Right ventricle myocardium superior (tissue), 1 donor: ENCODE results near the gene KCNJ10. TPM values are rescaled to one million over a fixed set of nuclear protein-coding genes. Genes with fewer than 3 reads are reported as not detected.

Experiments used
- ATAC-seq: fragments of 200-7000 bp; cut with Tn5 transposase; one replicate; pipeline ENCODE4 v1.9.1; 2020; ENCODE audit warnings: mild to moderate bottlenecking; ENCODE audit not compliant: poor library complexity
- DNase-seq: peaks from one replicate; pipeline ENCODE4 v3.0.0-alpha.2; 2020
- intact Hi-C: fragments of 100-400 bp; cut with DNase I; formaldehyde crosslinking; loops from one replicate; pipeline ENCODE4 v1.11.2; 2022
- total RNA-seq: library from RNA; stranded (reverse); fragmentation: NEBNext Ultra II Directional; extraction: Animal tissue kit (Norgen Biotek cat#: 25700); gene quantifications from one replicate; pipeline ENCODE4 v1.2.1, GENCODE V29; 2021
- donor health status: DM: no; HTN: yes; CAD: no; lungs with severe emphysema.

The KCNJ10 gene
- total RNA-seq, 1 donor from 2014 or later: 0.16 TPM

GRCh38 chr1:159959451-159959850 is 110.5 kb downstream of the KCNJ10 start:
- DNase-seq (no peak), ATAC-seq (no peak)
- intact Hi-C loops: no loop called here

DNA sequence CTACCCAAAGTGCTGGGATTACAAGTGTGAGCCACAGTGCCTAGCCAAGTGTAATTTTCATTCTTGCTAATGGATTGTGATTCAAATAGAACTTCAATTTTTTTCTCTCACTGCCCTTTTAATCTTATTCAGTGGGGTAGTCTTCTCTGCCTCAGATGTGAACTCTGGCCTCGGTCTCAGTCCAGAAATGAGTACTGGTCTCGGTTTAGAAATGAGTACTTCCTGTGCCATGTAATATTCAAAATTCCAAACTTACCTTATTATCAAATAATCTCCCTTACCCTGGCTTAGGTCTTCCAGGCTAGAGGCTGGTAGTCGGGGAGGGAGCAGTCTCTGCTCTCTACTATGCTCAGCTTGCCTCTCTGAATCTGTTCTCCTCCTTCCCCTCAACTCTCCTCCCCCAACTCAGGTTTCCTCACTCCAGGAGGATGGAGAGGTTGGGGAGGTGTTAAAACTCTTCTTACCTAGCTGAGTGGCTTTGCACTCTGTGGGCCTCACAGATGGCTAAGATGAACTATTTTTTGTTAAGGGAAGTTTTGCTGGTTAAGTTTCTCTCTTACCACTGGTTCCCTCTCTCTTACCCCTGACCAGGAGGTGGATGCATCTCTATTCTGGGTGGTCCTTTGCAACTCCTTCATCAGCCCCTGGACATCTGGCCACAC is 111.1 kb downstream of the KCNJ10 start:
- ATAC-seq: no peak
- intact Hi-C loops: no loop called here

DNA sequence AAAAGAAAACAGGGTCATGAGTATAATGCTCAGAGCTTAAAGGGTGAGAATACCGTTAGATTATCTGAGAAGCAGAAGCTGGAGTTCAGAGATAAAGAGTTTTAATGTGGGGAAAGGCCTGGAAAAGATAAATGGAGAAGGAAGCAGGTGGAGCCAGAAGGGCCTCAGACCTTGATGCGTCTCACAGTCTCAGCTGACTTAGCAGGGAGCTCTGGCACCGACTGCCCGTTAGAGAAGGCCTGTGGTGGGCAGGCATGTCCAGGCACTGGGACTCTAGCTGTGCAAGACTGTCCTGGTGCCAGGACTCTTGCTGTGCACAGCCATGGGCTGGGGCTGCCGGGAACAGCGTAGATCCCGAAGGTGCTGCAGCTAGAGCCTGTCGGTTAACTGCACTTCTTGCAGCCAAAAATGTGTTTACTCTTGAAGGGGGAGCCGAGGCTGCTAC is 112.1 kb downstream of the KCNJ10 start:
- intact Hi-C loops: no loop called here
- ATAC-seq (no peak), DNase-seq (no peak)

More for the DNA sequence above, 111.1 kb downstream of the KCNJ10 start:
- DNase-seq: no peak

DNA sequence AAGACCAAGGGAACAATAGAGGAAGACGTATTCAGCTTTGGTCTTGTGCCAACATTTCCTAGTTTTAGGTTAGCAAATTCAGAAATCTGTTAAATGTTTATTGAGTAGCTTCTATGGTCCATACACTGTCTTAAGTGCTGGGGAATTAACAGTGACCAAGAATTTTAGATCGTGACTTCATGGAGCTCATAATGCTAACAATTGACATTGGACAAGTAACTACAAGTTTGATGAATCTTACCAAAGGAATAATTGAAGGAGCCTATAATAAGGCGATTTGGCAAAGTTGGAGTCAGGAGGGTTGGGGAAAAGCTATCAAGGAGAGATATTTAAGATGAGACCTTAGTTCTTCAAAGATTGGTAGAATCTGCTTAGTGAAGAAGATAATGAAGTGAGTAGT is 114.5 kb downstream of the KCNJ10 start:
- intact Hi-C loops: no loop called here
- no peak for DNase-seq
- ATAC-seq: no peak

- DNase-seq (no peak), ATAC-seq (peak; percentile 31)
- intact Hi-C loops: no loop called here
Observed at GRCh38 chr1:159953536-159954515, 116.1 kb downstream of the KCNJ10 start, which contains the start of gene SLAMF9. SLAMF9 (minus strand) TSS chr1:159954237; CDS start chr1:159954137, 100 bp downstream.

- DNase-seq (no peak), ATAC-seq (no peak)
- intact Hi-C loops: no loop called here
Observed at GRCh38 chr1:159952932-159953331, 117.0 kb downstream of the KCNJ10 start.

- no peak for ATAC-seq
Observed at GRCh38 chr1:159951551-159951950, 118.4 kb downstream of the KCNJ10 start.

DNA sequence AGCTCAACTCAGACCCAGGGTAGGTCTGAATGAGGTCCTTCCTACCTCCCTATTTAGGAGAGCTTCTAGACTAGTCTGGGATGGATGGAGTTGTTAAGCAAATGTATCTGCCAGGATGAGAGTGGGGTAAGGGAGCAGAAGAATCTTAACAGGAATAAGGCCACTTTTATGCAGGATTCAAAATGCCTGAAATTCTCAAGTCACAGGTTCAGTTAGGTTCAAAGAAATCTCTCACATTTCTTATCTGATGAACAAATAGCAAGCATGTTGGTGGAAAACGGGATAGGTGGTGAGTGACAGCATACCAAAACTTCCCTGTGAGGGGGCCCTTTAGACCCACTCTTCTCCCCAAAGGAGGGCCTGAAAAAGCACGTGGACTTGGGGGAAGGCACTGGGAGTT is 118.9 kb downstream of the KCNJ10 start:
- intact Hi-C loops: no loop called here
- DNase-seq: no peak
- no peak for ATAC-seq

More at GRCh38 chr1:159951551-159951950, 118.4 kb downstream of the KCNJ10 start:
- no peak for DNase-seq
- intact Hi-C loops: no loop called here

DNA sequence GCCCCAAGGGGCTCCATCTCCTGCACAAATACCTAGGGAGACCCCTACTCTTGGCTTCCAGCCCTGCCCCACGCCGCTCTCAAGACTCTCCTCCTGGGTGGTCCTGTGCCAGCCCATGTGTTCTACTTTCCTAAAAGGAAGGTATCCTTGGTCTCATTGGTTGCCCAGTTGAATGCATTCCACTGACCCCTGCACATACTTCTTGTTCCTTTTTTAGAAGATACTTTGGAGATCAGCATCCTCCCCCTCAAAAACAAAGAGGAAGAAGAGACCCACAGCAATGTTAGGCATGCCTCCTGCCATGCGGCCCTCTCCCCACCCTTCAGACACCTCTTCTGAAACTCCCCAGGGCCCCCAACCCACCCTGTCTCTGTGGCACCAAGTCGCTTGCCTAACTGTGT is 120.0 kb downstream of the KCNJ10 start:
- ATAC-seq (no peak), DNase-seq (no peak)
- intact Hi-C loops: loop anchor here (5.0 kb wide), 1 partner anchor 153 kb away; no protein-coding TSS in a partner anchor

GRCh38 chr1:159949123-159949522 is 120.8 kb downstream of the KCNJ10 start:
- DNase-seq (no peak), ATAC-seq (no peak)
- intact Hi-C loops: loop anchor here (5.0 kb wide), 1 partner anchor 152 kb away; no protein-coding TSS in a partner anchor

Other genes starting within 250 kb of the KCNJ10 start
- 1.00 TPM for gene SLAMF8, start 243.3 kb downstream of the KCNJ10 start, total RNA-seq
- not detected for gene VSIG8, start 207.5 kb downstream of the KCNJ10 start, total RNA-seq
- gene CFAP45, start 170.0 kb downstream of the KCNJ10 start, total RNA-seq: 1.2 TPM
- 116 TPM for gene TAGLN2, start 144.7 kb downstream of the KCNJ10 start, total RNA-seq
- 0.30 TPM for gene IGSF9, start 124.5 kb downstream of the KCNJ10 start, total RNA-seq
- gene SLAMF9, start 115.9 kb downstream of the KCNJ10 start, total RNA-seq: not detected
- 2.0 TPM for gene PIGM, start 38.2 kb downstream of the KCNJ10 start, total RNA-seq
- not detected for gene KCNJ9, start 11.4 kb upstream of the KCNJ10 start, total RNA-seq
- 18.5 TPM for gene IGSF8, start 28.5 kb upstream of the KCNJ10 start, total RNA-seq
- gene ATP1A2, start 45.6 kb upstream of the KCNJ10 start, total RNA-seq: 210 TPM
- 0.40 TPM for gene ATP1A4, start 81.4 kb upstream of the KCNJ10 start, total RNA-seq
- gene CASQ1, start 120.4 kb upstream of the KCNJ10 start, total RNA-seq: 12.6 TPM
- 225 TPM for gene PEA15, start 135.2 kb upstream of the KCNJ10 start, total RNA-seq
- 146 TPM for gene DCAF8, start 192.4 kb upstream of the KCNJ10 start, total RNA-seq
- gene PEX19, start 215.0 kb upstream of the KCNJ10 start, total RNA-seq: 97.3 TPM